ENCODE data around the gene AKAP13.

GRCh38 chr15:85689729-85690128 lies 309.3 kb downstream of the AKAP13 start:
- TF ChIP-seq RBAK (tag by site-specific recombination; IDR thresholded peaks at IDR 0.05): no peak
- no peak for TF ChIP-seq ZNF114 (tag by site-specific recombination; IDR thresholded peaks at IDR 0.05)
- TF ChIP-seq ZNF621 (tag by site-specific recombination; IDR thresholded peaks at IDR 0.05): no peak
- no peak for TF ChIP-seq CTCF (tag by site-specific recombination; IDR thresholded peaks at IDR 0.05)
- no peak for TF ChIP-seq ZNF777 (tag by site-specific recombination; IDR thresholded peaks at IDR 0.05; ENCODE audit: borderline replicate concordance)
- TF ChIP-seq HOXD13 (CRISPR knock-in tag; IDR thresholded peaks at IDR 0.05; ENCODE audit: borderline replicate concordance): no peak
- TF ChIP-seq ZNF10 (tag by site-specific recombination; IDR thresholded peaks at IDR 0.05): no peak
- no peak for TF ChIP-seq ZNF155 (tag by site-specific recombination; IDR thresholded peaks at IDR 0.05)
- TF ChIP-seq ZFP69B (tag by site-specific recombination; IDR thresholded peaks at IDR 0.05): no peak

All from HEK293 (cell line).